Effector memory CD8-positive, alpha-beta T cell (primary cell): ENCODE results near the gene STUB1.

Experiments
- ATAC-seq: fragments of 150-1000 bp; cut with Tn5 transposase; replicated peaks from 2 replicates; pipeline ENCODE4 v1.10.0; 2021; ENCODE audit warnings: mild to moderate bottlenecking, moderate library complexity
- DNase-seq, 3 experiments: peaks; one replicate each; pipeline ENCODE4 v3.0.0; 2021
- H3K27ac Mint-ChIP-seq, 2 donors: one replicate each; pipeline ENCODE4 v1.8.0; 2022; ENCODE audit warnings: mild to moderate bottlenecking in 2 of 2, mixed read lengths in 2 of 2, moderate library complexity in 2 of 2
- H3K27me3 Mint-ChIP-seq, 2 donors: one replicate each; pipeline ENCODE4 v1.8.0; 2022; ENCODE audit warnings: mixed read lengths in 2 of 2
- H3K36me3 Mint-ChIP-seq: one replicate; pipeline ENCODE4 v1.8.0; 2022; ENCODE audit warnings: mild to moderate bottlenecking, moderate library complexity, mixed read lengths; ENCODE audit not compliant: insufficient read depth
- H3K4me1 Mint-ChIP-seq, 2 donors: one replicate each; pipeline ENCODE4 v1.8.0; 2022; ENCODE audit warnings: low read depth in 2 of 2, mixed read lengths in 2 of 2
- H3K4me3 Mint-ChIP-seq, 2 donors: one replicate each; pipeline ENCODE4 v1.8.0; 2022; ENCODE audit warnings: mild to moderate bottlenecking in 2 of 2, mixed read lengths in 2 of 2, moderate library complexity in 2 of 2
- H3K9me3 Mint-ChIP-seq, 2 donors: one replicate each; pipeline ENCODE4 v1.8.0; 2022; ENCODE audit warnings: mixed read lengths in 2 of 2

Gene STUB1

GRCh38 chr16:728890-729744 is 48.9 kb downstream of the STUB1 start:
- Mint-ChIP-seq H3K4me1 (peaks cover 0 to 6% of the 10 kb centered on the region in 2 donors), H3K36me3 (peaks cover 35% of the 10 kb centered on the region), H3K9me3 (no peaks in the 10 kb centered on the region), H3K27ac (no peak overlapping the region), H3K4me3 (peak overlapping the region; percentile 57 to 80), H3K27me3 (no peaks in the 10 kb centered on the region)
- ATAC-seq, result no peak
- DNase-seq, result no peak

- no peaks in the 10 kb centered on the region for H3K9me3 Mint-ChIP-seq
- ATAC-seq (no peak), DNase-seq (no peak)
- no peak overlapping the region for H3K27ac Mint-ChIP-seq
- H3K4me1 Mint-ChIP-seq, result peaks cover 0 to 5% of the 10 kb centered on the region in 2 donors
- peaks cover 37% of the 10 kb centered on the region for H3K36me3 Mint-ChIP-seq
- no peaks in the 10 kb centered on the region for H3K27me3 Mint-ChIP-seq
- peak overlapping the region in 1 of 2 donors; percentile 19 for H3K4me3 Mint-ChIP-seq
Measured at GRCh38 chr16:729768-730665, 49.8 kb downstream of the STUB1 start.

GRCh38 chr16:730666-731509 is 50.7 kb downstream of the STUB1 start:
- Mint-ChIP-seq H3K27me3 (no peaks in the 10 kb centered on the region), H3K27ac (no peak overlapping the region), H3K4me1 (peaks cover 0 to 1% of the 10 kb centered on the region in 2 donors), H3K9me3 (no peaks in the 10 kb centered on the region), H3K4me3 (no peak overlapping the region), H3K36me3 (peaks cover 39% of the 10 kb centered on the region)
- DNase-seq (no peak), ATAC-seq (no peak)

GRCh38 chr16:732332-732731 is 52.1 kb downstream of the STUB1 start:
- DNase-seq (no peak), ATAC-seq (no peak)
- no peaks in the 10 kb centered on the region for H3K9me3 Mint-ChIP-seq
- peaks cover 0 to 1% of the 10 kb centered on the region in 2 donors for H3K4me1 Mint-ChIP-seq
- no peak overlapping the region for H3K4me3 Mint-ChIP-seq
- peak overlapping the region in 1 of 2 donors; percentile 32 for H3K27ac Mint-ChIP-seq
- peaks cover 41% of the 10 kb centered on the region for H3K36me3 Mint-ChIP-seq
- H3K27me3 Mint-ChIP-seq, result no peaks in the 10 kb centered on the region
